K562 treated with DMSO at 1 percent for 24 hours (cell line): Measurements from ENCODE around the gene LRRC30. TPM values are rescaled to one million over a fixed set of nuclear protein-coding genes. Genes with fewer than 3 reads are reported as not detected.

Experiments
- total RNA-seq: library from RNA; unstranded; fragments of 300-600 nt; gene quantifications from 2 replicates; pipeline ENCODE4 v1.2.3, GENCODE V29; 2022; ENCODE audit warnings: low read depth; ENCODE audit not compliant: insufficient read depth

Gene LRRC30
- not detected in 2 replicates for total RNA-seq

GRCh38 chr18:7230626-7231349 is at the start of gene LRRC30:
Gene LRRC30, plus strand, starts transcription at chr18:7231089. Its CDS starts 50 bp downstream, at chr18:7231139.

Other genes starting within 250 kb of the LRRC30 start
- gene LAMA1, start 113.3 kb upstream of the LRRC30 start, total RNA-seq, result not detected in 2 replicates